HepG2 (cell line): ENCODE data around the gene LHFPL6. TPM values are rescaled to one million over a fixed set of nuclear protein-coding genes. Genes with fewer than 3 reads are reported as not detected.

Source experiments
- MEIS1 ChIP-seq: sonication (generic); formaldehyde crosslinking; IDR thresholded peaks from 2 replicates; pipeline ENCODE4 v1.9.0; 2021; ENCODE audit warnings: mild to moderate bottlenecking, missing genetic modification reagents, moderate library complexity, borderline replicate concordance
- NFIC ChIP-seq: IDR thresholded peaks from 2 replicates; pipeline ENCODE4 v1.6.1; 2012; ENCODE audit warnings: mild to moderate bottlenecking, low read length, inconsistent platforms
- SIX1 ChIP-seq: sonication (generic); formaldehyde crosslinking; IDR thresholded peaks from 2 replicates; pipeline ENCODE4 v1.4.0; 2020; ENCODE audit warnings: missing genetic modification reagents, borderline replicate concordance
- TFAP4 ChIP-seq: sonication (generic); IDR thresholded peaks from 2 replicates; pipeline ENCODE4 v1.6.1; 2016; ENCODE audit warnings: low read depth, borderline replicate concordance
- TGIF2 ChIP-seq: IDR thresholded peaks from 2 replicates; pipeline ENCODE4 v1.6.1; 2016; ENCODE audit warnings: control low read depth, missing compliant biosample characterization
- ZFP36L2 ChIP-seq: sonication (generic); formaldehyde crosslinking; IDR thresholded peaks from 2 replicates; pipeline ENCODE4 v1.4.0; 2020; ENCODE audit warnings: missing genetic modification reagents
- ZNF451 ChIP-seq: sonication (generic); formaldehyde crosslinking; IDR thresholded peaks from 2 replicates; pipeline ENCODE4 v1.5.0; 2020; ENCODE audit warnings: mild to moderate bottlenecking, missing genetic modification reagents
- ZNF597 ChIP-seq: sonication (generic); formaldehyde crosslinking; IDR thresholded peaks from 2 replicates; pipeline ENCODE4 v1.5.0; 2020; ENCODE audit warnings: missing genetic modification reagents
- polyA plus RNA-seq, 8 experiments: library from polyadenylated mRNA; depleted of rRNA in 3 of 8; stranded (reverse) in 7 of 8; unstranded in 1 of 8; fragments of >200 nt; fragmentation: Illumina TruSeq in 4 of 8; extraction: Trizol in 4 of 8; gene quantifications; 2 replicates each; pipeline versions ENCODE4 v1.2.1 to v1.2.3, GENCODE V29; 2011 to 2016; ENCODE audit warnings: low read depth in 4 of 8, missing spikeins in 1 of 8, mixed read lengths in 1 of 8; ENCODE audit not compliant: insufficient read depth in 1 of 8
- total RNA-seq, 5 experiments: library from RNA; depleted of rRNA; stranded (reverse); fragments of >200 nt; fragmentation: Illumina TruSeq; extraction: Trizol; gene quantifications; 2 replicates each; pipeline ENCODE4 v1.2.3, GENCODE V29; 2016; ENCODE audit warnings: low read depth in 1 of 5
- TF ChIP-seq, protein P1 (sequence below): sonication (generic); formaldehyde crosslinking; IDR thresholded peaks from 2 replicates; pipeline ENCODE4 v1.5.0; 2020; ENCODE audit warnings: mild to moderate bottlenecking, missing genetic modification reagents
- TF ChIP-seq, protein P2 (sequence below): sonication (generic); formaldehyde crosslinking; IDR thresholded peaks from 2 replicates; pipeline ENCODE4 v1.5.0; 2020; ENCODE audit warnings: missing genetic modification reagents

Gene LHFPL6
- total and polyA plus RNA-seq, 2 of the 13 experiments (the other 11 are each of a cell fraction or from before 2014, with no cell fraction given): not detected

DNA sequence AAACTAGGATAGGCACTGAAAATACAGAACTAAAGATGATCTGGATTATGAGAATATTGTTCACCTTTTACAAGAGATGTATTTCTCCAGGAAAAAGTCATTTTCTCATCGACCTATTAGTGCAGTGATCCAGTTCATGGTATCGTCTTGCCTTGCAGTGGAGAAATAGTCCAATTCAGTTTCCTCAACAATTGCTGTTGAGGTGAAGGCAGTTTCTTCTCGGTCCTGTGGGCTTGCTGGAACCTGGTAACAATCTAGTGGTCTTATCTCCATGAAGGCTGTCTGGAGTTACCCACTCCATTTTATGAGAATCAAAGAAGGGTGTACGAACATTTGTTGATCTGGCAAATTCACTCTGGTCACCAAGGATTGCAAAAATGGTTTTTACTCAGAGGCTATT, 266.8 kb downstream of the LHFPL6 start (continued):
- TF ChIP-seq TGIF2 (CRISPR knock-in tag) (no peak), TFAP4 (no peak), NFIC (no peak), ZFP36L2 (CRISPR knock-in tag) (no peak), ZNF451 (no peak), SIX1 (CRISPR knock-in tag) (no peak), ZNF597 (no peak), MEIS1 (no peak)
- TF ChIP-seq, protein P1, sequence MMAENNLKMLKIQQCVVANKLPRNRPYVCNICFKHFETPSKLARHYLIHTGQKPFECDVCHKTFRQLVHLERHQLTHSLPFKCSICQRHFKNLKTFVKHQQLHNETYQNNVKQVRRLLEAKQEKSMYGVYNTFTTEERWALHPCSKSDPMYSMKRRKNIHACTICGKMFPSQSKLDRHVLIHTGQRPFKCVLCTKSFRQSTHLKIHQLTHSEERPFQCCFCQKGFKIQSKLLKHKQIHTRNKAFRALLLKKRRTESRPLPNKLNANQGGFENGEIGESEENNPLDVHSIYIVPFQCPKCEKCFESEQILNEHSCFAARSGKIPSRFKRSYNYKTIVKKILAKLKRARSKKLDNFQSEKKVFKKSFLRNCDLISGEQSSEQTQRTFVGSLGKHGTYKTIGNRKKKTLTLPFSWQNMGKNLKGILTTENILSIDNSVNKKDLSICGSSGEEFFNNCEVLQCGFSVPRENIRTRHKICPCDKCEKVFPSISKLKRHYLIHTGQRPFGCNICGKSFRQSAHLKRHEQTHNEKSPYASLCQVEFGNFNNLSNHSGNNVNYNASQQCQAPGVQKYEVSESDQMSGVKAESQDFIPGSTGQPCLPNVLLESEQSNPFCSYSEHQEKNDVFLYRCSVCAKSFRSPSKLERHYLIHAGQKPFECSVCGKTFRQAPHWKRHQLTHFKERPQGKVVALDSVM: no peak
- TF ChIP-seq, protein P2, sequence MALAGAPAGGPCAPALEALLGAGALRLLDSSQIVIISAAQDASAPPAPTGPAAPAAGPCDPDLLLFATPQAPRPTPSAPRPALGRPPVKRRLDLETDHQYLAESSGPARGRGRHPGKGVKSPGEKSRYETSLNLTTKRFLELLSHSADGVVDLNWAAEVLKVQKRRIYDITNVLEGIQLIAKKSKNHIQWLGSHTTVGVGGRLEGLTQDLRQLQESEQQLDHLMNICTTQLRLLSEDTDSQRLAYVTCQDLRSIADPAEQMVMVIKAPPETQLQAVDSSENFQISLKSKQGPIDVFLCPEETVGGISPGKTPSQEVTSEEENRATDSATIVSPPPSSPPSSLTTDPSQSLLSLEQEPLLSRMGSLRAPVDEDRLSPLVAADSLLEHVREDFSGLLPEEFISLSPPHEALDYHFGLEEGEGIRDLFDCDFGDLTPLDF (CRISPR knock-in tag): no peak
